Activated CD4-positive, alpha-beta T cell treated with anti-CD3 and anti-CD28 coated beads, Interleukin-2, amount 10 ng/mL, durations not matched to agents 24 days and 14 days (primary cell): ENCODE data around the gene HSF2BP. TPM values are rescaled to one million over a fixed set of nuclear protein-coding genes. Genes with fewer than 3 reads are reported as not detected.
"Not testable (repeated sequence)": the region's sequence is repeated elsewhere in the genome, so short reads cannot be mapped to it uniquely, and the experiment has no call there.

Experiments
- DNase-seq: peaks from one replicate; pipeline ENCODE4 v3.0.0; 2022
- H3K27ac Mint-ChIP-seq: one replicate; pipeline ENCODE4 v1.8.0; 2022; ENCODE audit warnings: mild to moderate bottlenecking, mixed read lengths
- H3K27me3 Mint-ChIP-seq: one replicate; pipeline ENCODE4 v1.8.0; 2022; ENCODE audit warnings: mixed read lengths
- H3K36me3 Mint-ChIP-seq: one replicate; pipeline ENCODE4 v1.8.0; 2022; ENCODE audit warnings: low read depth, mild to moderate bottlenecking, mixed read lengths
- H3K4me1 Mint-ChIP-seq: one replicate; pipeline ENCODE4 v1.8.0; 2021; ENCODE audit warnings: mixed read lengths
- H3K4me3 Mint-ChIP-seq: one replicate; pipeline ENCODE4 v1.8.0; 2022; ENCODE audit warnings: mild to moderate bottlenecking, moderate library complexity, mixed read lengths
- H3K9me3 Mint-ChIP-seq: one replicate; pipeline ENCODE4 v1.8.0; 2021; ENCODE audit warnings: mixed read lengths
- intact Hi-C: fragments of 100-400 bp; cut with micrococcal nuclease; formaldehyde crosslinking; loops from one replicate; pipeline ENCODE4 v1.15.1; 2023
- total RNA-seq: library from RNA; stranded (reverse); gene quantifications from 2 replicates; pipeline ENCODE4 v1.2.3, GENCODE V29; 2022

Gene HSF2BP
- total RNA-seq, 1 donor from 2014 or later, result 1.3 TPM

DNA sequence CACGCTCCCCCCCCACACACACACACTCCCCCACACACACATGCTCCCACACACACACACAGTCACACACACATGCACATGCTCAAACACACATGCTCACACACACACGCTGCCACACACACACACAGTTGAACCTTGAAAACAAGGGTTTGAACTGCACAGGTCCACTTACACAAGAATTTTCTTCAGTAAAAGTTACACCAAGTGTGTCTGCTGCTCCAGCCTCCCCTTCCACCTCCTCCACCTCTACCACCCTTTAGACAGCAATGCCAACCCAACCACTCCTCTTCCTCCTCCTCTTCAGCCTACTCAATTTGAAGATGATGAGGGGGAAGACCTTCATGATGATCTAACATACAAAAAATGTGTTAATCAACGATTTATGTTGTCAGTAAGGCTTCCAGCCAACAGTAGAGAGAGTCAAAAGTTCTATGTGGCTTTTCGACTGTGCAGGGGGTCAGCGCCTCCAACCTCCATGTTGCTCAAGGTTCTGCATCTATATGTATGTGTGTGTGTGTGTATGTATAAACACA is 26.8 kb downstream of the HSF2BP start:
- Mint-ChIP-seq H3K4me3 (no peak overlapping the region), H3K4me1 (no peaks in the 10 kb centered on the region), H3K9me3 (no peaks in the 10 kb centered on the region), H3K27me3 (peaks cover 6% of the 10 kb centered on the region), H3K36me3 (no peaks in the 10 kb centered on the region), H3K27ac (no peak overlapping the region)
- intact Hi-C loops, result no loop called here
- DNase-seq, result no peak

DNA sequence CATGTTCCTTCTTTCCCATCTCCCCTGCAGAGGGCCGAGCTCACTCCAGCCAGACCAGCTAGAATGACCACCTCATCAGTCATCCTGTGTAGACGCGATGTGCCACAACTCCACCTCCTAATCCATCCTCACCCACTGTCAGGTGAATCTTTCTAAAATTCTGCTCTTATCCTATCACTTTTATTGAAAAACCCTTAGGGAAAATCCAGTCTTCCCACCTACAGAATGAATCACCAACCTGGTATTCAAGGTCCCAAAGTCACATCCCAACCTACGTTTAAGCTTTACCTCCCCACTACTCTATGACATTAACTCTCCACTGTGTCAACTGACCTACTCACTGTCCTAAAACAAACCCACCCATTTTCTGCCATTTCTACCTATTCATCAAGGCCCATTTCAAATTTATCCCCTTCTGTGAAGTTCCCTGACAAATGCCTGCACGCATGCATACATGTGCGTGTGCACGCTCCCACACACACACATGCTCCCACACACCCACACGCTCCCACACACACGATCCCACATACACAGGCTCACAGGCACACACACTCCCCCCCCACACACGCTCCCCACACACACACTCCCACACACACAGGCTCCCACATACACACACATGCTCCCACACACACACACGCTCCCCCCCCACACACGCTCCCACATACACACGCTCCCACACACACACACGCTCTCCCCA is 27.7 kb downstream of the HSF2BP start:
- no peak overlapping the region for H3K27ac Mint-ChIP-seq
- no peak for DNase-seq
- H3K36me3 Mint-ChIP-seq, result no peaks in the 10 kb centered on the region
- H3K4me3 Mint-ChIP-seq, result no peak overlapping the region
- no peaks in the 10 kb centered on the region for H3K9me3 Mint-ChIP-seq
- H3K4me1 Mint-ChIP-seq, result no peaks in the 10 kb centered on the region
- intact Hi-C loops, result no loop called here
- peaks cover 6% of the 10 kb centered on the region for H3K27me3 Mint-ChIP-seq

DNA sequence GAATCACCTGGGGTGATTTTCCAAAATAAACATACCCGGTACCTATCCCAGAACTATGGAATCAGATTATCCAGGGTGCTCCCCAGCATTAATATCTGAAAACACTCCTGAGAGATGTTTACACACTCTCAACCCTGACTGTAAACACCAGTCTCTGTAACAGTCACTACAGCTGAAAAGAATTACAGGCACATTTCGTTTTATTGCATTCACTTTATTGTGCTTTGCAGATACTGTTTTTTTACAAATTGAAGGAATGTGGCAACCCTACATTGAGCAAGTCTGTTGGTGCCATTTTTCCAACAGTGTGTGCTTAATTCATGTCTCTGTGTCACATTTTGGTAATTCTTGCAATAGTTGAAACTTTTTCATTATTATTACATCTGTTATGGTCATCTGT is 31.8 kb downstream of the HSF2BP start:
- Mint-ChIP-seq H3K4me3 (no peak overlapping the region), H3K4me1 (no peaks in the 10 kb centered on the region), H3K36me3 (no peaks in the 10 kb centered on the region), H3K27me3 (peaks cover 24% of the 10 kb centered on the region), H3K27ac (no peak overlapping the region), H3K9me3 (no peaks in the 10 kb centered on the region)
- intact Hi-C loops, result no loop called here
- no peak for DNase-seq

DNA sequence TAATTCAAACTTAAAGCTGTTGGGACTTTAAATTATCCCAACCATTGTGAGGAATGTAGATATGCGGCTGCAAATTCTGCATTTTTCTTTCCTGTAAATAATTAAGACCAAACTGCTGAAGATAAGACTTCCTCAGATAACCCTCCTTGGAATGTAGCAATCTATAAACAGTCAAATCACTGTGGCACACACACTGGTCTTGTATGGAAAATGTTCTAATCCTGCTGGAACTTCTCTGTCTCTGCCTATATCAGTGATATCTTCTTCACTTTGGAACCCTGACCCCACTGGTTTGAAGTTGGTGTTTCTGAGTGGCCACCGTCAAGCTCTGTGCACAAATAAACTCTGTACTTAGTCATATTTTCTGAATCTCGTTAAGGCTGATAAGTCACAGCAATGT is 32.9 kb downstream of the HSF2BP start:
- H3K36me3 Mint-ChIP-seq, result no peaks in the 10 kb centered on the region
- no peak for DNase-seq
- no peak overlapping the region for H3K4me3 Mint-ChIP-seq
- no peaks in the 10 kb centered on the region for H3K9me3 Mint-ChIP-seq
- H3K4me1 Mint-ChIP-seq, result no peaks in the 10 kb centered on the region
- H3K27me3 Mint-ChIP-seq, result peaks cover 28% of the 10 kb centered on the region
- intact Hi-C loops, result no loop called here
- H3K27ac Mint-ChIP-seq, result no peak overlapping the region

DNA sequence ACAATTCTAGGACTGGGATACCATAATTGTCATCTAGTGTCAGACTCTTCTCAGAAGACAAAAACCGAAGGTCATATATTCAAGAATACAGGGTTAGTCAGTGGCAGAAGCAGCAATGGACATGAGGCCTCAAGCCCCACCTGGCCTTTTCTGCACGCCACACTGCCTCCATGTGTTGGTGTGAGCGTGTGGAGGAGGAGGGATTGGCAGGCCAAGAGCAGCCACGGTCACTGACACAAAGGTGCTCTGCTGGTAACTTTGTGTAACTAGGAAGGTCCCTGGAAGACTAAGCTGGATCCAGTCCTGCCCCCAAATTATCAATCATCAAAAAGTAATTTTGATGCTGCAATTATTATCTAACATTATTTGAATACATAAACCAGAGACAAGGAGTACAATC is 34.9 kb downstream of the HSF2BP start:
- Mint-ChIP-seq H3K27ac (no peak overlapping the region), H3K9me3 (no peaks in the 10 kb centered on the region), H3K4me1 (no peaks in the 10 kb centered on the region), H3K36me3 (no peaks in the 10 kb centered on the region), H3K27me3 (peaks cover 26% of the 10 kb centered on the region), H3K4me3 (no peak overlapping the region)
- DNase-seq, result no peak
- intact Hi-C loops, result no loop called here

DNA sequence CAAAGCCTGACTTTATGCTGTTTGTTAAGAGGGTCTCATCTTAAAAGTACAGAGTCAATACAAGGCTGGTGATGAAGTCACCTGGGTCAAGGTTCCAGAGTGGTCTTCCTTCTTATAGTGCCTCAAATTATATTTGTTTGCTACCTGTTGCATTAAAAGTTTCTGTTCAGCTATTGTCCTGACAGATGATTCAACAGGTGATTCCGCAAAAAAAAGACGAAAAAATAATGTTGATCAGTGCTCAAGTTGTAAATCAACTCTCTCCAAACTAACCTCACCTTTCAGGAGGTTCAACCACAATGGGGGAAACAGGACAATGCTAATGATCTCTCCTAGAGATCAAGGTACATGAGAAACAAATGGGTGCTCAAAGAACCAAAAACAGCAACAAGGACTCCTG is 35.7 kb downstream of the HSF2BP start:
- H3K27me3 Mint-ChIP-seq, result peaks cover 26% of the 10 kb centered on the region

DNA sequence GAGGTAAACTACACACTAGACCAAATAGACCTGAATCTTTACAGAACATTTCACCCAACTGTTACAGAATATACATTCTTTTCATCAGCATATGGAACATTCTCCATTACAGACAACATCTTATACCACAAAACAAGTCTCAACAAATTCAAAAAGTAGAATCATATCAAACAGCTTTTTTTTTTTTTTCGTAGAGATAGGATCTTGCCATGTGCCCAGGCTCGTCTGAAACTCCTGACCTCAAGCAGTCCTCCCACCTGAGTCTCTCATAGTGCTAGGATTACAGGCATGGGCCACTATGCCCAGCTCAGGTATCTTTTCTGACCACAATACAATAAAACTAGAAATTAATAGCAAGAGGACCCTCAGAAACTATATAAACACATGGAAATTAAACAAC is 36.5 kb downstream of the HSF2BP start:
- H3K27me3 Mint-ChIP-seq, result peaks cover 22% of the 10 kb centered on the region
- no peaks in the 10 kb centered on the region for H3K4me1 Mint-ChIP-seq
- no peak overlapping the region for H3K4me3 Mint-ChIP-seq
- intact Hi-C loops, result no loop called here
- H3K9me3 Mint-ChIP-seq, result no peaks in the 10 kb centered on the region
- H3K36me3 Mint-ChIP-seq, result no peaks in the 10 kb centered on the region
- DNase-seq, result no peak
- H3K27ac Mint-ChIP-seq, result no peak overlapping the region

More for the DNA sequence above, 35.7 kb downstream of the HSF2BP start:
- no peak overlapping the region for H3K27ac Mint-ChIP-seq
- no peak overlapping the region for H3K4me3 Mint-ChIP-seq
- H3K36me3 Mint-ChIP-seq, result no peaks in the 10 kb centered on the region
- H3K4me1 Mint-ChIP-seq, result no peaks in the 10 kb centered on the region
- H3K9me3 Mint-ChIP-seq, result no peaks in the 10 kb centered on the region
- DNase-seq, result no peak
- intact Hi-C loops, result no loop called here

DNA sequence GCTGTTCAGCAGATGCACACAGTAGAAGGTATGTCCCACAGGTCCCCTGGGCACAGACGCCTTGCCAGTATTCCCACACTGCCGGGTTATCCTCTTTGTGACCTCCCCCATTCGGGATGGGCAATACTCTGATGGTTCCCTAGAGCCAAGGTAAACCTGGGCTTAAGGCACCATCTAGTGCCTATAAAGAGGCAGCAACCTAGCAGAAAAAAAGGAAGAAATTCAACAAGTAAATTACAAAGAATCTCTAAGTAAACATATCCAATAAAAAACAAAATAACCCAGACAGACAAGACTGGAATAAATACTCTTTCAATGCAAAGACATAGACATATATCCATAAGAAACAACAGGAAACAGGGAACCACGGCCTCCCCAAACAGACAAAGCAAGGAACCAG is 39.4 kb downstream of the HSF2BP start:
- H3K36me3 Mint-ChIP-seq, result no peaks in the 10 kb centered on the region
- no peaks in the 10 kb centered on the region for H3K4me1 Mint-ChIP-seq
- H3K27me3 Mint-ChIP-seq, result peaks cover 14% of the 10 kb centered on the region
- no peaks in the 10 kb centered on the region for H3K9me3 Mint-ChIP-seq
- no peak for DNase-seq
- no peak overlapping the region for H3K4me3 Mint-ChIP-seq
- no peak overlapping the region for H3K27ac Mint-ChIP-seq
- intact Hi-C loops, result no loop called here

DNA sequence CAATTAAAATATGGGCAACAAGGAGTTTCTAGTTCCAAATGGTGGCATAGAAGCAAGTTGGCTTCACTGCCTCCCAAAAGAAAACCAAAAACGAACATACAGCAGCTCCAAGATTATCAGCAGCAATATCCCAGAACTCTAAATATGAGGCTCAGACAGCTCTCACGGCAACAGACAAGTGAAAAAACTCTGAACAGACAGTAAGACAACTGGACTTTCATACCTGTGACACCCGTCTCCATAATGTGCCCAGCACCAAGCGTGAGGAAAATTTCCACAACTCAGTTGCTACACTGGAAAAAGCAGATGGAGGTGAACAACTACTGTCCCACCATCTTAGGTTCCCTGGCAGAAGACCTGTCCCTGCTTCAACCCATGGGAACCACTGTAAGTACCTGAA is 39.9 kb downstream of the HSF2BP start:
- Mint-ChIP-seq H3K36me3 (no peaks in the 10 kb centered on the region), H3K4me3 (no peak overlapping the region), H3K9me3 (no peaks in the 10 kb centered on the region), H3K27ac (no peak overlapping the region), H3K27me3 (peaks cover 10% of the 10 kb centered on the region), H3K4me1 (peaks cover under 1% of the 10 kb centered on the region)
- DNase-seq, result no peak
- intact Hi-C loops, result no loop called here

DNA sequence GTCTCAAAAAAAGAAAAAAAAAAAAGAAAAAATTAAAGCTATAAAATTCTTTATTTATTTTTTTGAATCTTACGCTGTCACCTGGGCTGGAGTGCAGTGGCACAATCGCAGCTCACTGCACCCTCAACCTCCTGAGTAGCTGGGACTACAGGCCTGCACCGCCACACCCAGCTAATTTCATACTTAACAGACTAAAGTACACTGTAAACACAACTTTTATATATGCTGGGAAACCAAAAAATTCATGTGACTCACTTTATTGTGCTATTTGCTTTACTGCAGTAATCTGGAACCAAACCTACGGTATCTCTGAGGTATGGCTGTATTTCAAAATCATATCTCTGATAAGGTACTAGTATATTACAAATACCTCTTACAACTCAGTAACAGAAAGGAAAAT is 40.3 kb downstream of the HSF2BP start:
- no peak overlapping the region for H3K4me3 Mint-ChIP-seq
- H3K36me3 Mint-ChIP-seq, result no peaks in the 10 kb centered on the region
- no peak overlapping the region for H3K27ac Mint-ChIP-seq
- no peak for DNase-seq
- intact Hi-C loops, result no loop called here
- H3K4me1 Mint-ChIP-seq, result peaks cover 2% of the 10 kb centered on the region
- H3K27me3 Mint-ChIP-seq, result peaks cover 10% of the 10 kb centered on the region
- no peaks in the 10 kb centered on the region for H3K9me3 Mint-ChIP-seq

DNA sequence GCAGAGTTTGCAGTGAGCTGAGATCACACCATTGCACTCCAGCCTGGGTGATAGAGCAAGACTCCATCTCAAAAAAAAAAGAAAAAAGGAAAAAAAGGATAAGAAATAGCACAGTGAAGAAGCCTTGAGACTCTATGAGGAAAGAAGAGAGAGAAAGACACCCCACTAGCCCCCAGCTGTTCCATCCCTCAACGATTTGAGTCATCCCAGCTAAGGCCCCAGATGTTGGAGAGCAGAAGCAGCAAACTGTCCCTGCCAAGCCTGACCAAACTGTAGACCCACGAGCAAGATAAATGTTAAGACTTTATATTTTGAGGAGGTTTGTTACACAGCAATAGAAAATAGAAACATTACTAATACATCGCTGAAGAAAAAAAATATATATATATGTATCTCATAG is 42.4 kb downstream of the HSF2BP start:
- intact Hi-C loops, H3K27ac Mint-ChIP-seq, H3K4me3 Mint-ChIP-seq, H3K36me3 Mint-ChIP-seq, H3K27me3 Mint-ChIP-seq, H3K4me1 Mint-ChIP-seq, DNase-seq, H3K9me3 Mint-ChIP-seq: not testable (repeated sequence)

DNA sequence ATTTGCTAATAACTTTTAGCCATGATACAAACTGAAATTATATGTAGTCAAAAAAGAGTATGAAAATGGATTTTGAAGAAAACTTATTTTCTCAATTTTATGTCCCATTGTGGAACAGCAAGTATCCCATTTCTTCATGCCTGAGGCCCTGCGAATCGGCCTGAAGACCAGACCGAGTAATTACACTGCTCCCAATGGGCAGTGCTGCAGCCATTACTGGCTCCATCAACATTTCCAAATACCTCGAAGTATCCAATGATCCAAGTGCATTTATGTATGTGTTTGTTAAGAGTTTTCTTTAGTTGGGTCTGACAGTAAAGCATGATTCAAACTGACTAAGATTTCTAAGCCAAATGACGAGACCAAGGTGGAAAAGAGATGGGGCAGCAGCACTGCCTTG is 44.4 kb downstream of the HSF2BP start:
- H3K4me3 Mint-ChIP-seq, result no peak overlapping the region
- no peaks in the 10 kb centered on the region for H3K36me3 Mint-ChIP-seq
- H3K27ac Mint-ChIP-seq, result no peak overlapping the region
- intact Hi-C loops, result no loop called here
- H3K9me3 Mint-ChIP-seq, result no peaks in the 10 kb centered on the region
- no peak for DNase-seq
- peaks cover 5% of the 10 kb centered on the region for H3K4me1 Mint-ChIP-seq
- peaks cover 2% of the 10 kb centered on the region for H3K27me3 Mint-ChIP-seq

DNA sequence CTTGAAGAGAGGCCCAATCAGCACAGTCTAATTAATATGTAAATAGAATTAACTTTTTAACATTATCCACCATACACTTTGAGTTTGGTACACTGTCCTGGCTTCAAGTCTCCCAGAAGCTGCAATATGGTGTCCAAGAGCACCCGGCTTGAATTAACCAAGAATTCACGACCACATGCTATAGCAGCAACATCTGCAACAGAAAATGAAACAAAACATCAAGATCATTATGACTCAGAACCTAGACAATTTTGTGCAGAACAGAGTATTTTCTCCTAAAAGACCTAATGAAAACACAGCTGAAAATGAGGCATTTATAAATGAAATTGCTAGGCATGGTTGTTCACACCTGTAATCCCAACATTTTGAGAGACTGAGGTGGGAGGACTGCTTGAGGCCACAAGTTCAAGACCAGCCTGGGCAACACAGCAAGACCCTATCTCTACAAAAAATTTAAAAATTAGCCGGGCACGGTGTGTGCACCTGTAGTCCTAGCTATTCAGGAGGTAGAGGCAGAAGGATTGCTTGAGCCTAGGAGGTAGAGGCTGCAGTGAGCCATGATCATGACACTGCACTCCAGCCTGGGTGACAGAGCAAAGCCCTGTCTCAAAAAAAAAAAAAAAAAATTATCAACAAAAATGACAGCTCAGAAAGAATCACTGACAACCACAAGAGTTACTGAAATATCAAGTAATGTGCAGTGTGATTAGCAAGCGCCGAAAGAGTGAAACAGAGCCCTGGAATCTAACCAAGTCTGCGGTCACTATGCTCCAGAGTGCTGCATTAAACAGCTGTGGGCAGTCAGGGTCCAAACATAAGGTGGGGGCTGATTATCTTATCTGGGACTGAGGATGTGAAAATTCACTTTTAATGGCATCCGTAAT is 45.3 kb downstream of the HSF2BP start:
- peak; percentile 62 for DNase-seq
- Mint-ChIP-seq H3K27me3 (peaks cover 5% of the 10 kb centered on the region), H3K4me3 (no peak overlapping the region), H3K9me3 (no peaks in the 10 kb centered on the region), H3K36me3 (no peaks in the 10 kb centered on the region), H3K27ac (no peak overlapping the region), H3K4me1 (peaks cover 5% of the 10 kb centered on the region)
- intact Hi-C loops, result no loop called here

DNA sequence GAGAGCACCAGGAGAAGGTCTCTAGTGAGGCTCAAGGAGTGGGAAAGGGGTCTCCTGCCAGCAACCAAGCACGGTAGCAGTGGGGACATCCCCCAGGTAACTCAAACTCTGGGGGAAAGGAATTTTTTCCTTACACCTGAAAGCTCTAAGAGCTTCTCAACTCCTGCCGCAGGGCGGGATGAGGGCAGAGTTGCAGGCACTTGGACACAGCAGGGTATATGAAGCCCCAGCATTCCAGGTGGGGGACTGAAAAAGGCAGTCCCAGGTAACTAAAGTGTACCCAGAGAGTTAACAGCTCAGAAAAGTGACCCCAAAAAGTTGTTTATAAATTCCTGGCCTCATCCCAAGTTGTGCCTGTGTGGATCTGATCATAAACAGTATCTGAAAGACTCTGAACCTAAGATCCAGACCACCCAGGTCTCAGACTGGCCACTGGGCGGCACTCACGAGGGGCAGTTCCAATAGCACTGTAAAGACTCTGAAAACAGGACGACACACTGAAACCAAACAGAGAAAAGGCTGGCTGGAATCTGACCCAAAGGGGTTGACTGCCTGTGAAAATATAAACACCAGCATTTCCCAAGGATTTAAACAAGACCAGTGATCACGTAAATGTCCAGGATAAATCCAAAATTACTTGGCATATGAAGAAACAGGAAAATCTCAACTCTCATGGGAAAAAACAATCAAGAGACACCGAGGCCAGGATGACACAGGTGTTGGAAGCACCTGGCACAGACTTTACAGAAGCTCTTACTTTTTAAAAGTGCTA is 47.5 kb downstream of the HSF2BP start:
- H3K9me3 Mint-ChIP-seq, result no peaks in the 10 kb centered on the region
- peaks cover 5% of the 10 kb centered on the region for H3K4me1 Mint-ChIP-seq
- no peak overlapping the region for H3K27ac Mint-ChIP-seq
- H3K36me3 Mint-ChIP-seq, result no peaks in the 10 kb centered on the region
- intact Hi-C loops, result no loop called here
- H3K4me3 Mint-ChIP-seq, result no peak overlapping the region
- DNase-seq, result no peak
- H3K27me3 Mint-ChIP-seq, result peaks cover 5% of the 10 kb centered on the region
